HFFc6 (cell line): ENCODE data around the gene CADPS2. TPM values are rescaled to one million over a fixed set of nuclear protein-coding genes. Genes with fewer than 3 reads are reported as not detected.

Source experiments
- DNase-seq: peaks from one replicate; pipeline ENCODE4 v3.0.0-alpha.2; 2018
- H3K27ac Mint-ChIP-seq: 2 replicates; pipeline ENCODE4 v1.8.0; 2020; ENCODE audit warnings: mild to moderate bottlenecking, mixed read lengths
- H3K27me3 Mint-ChIP-seq: 2 replicates; pipeline ENCODE4 v1.8.0; 2021; ENCODE audit warnings: mild to moderate bottlenecking, moderate library complexity, mixed read lengths; ENCODE audit not compliant: insufficient read depth
- H3K36me3 Mint-ChIP-seq: 2 replicates; pipeline ENCODE4 v1.8.0; 2021; ENCODE audit warnings: low read depth, mixed read lengths
- H3K4me1 Mint-ChIP-seq: 2 replicates; pipeline ENCODE4 v1.8.0; 2020; ENCODE audit warnings: low read depth, mixed read lengths
- H3K4me3 Mint-ChIP-seq: 2 replicates; pipeline ENCODE4 v1.8.0; 2020; ENCODE audit warnings: mild to moderate bottlenecking, moderate library complexity, mixed read lengths
- H3K9me3 Mint-ChIP-seq: 2 replicates; pipeline ENCODE4 v1.8.0; 2020; ENCODE audit warnings: mild to moderate bottlenecking, mixed read lengths
- CTCF ChIP-seq: fragments of 200-600 bp; sonication (generic); IDR thresholded peaks from 2 replicates; pipeline ENCODE4 v1.5.0; 2021; ENCODE audit warnings: antibody characterized with exemption, mild to moderate bottlenecking
- total RNA-seq, 6 experiments: library from RNA; stranded (reverse); fragmentation: NEBNext Ultra II Directional; extraction: Animal tissue kit (Norgen Biotek cat#: 25700); gene quantifications; 2 replicates in 1 of 6; 3 replicates in 5 of 6; pipeline ENCODE4 v1.2.3, GENCODE V29; 2021

CADPS2 gene
- total RNA-seq, 6 experiments from 2014 or later = not detected

GRCh38 chr7:122691569-122692235 lies 194.6 kb downstream of the CADPS2 start:
- Mint-ChIP-seq H3K36me3 (no peaks in the 10 kb centered on the region; the same call in 1 of the 2 replicates), H3K4me1 (no peaks in the 10 kb centered on the region), H3K27ac (no peak overlapping the region), H3K4me3 (no peak overlapping the region), H3K27me3 (peaks cover 3% of the 10 kb centered on the region), H3K9me3 (peaks cover 34% of the 10 kb centered on the region)
- no peak for TF ChIP-seq CTCF
- DNase-seq = no peak

GRCh38 chr7:122689346-122690109 lies 196.7 kb downstream of the CADPS2 start:
- H3K9me3 Mint-ChIP-seq = peaks cover 33% of the 10 kb centered on the region
- H3K4me1 Mint-ChIP-seq = no peaks in the 10 kb centered on the region
- no peak for DNase-seq
- H3K27me3 Mint-ChIP-seq = peaks cover 3% of the 10 kb centered on the region
- no peak for TF ChIP-seq CTCF
- no peak overlapping the region for H3K27ac Mint-ChIP-seq
- H3K36me3 Mint-ChIP-seq = no peaks in the 10 kb centered on the region; the same call in 1 of the 2 replicates
- no peak overlapping the region for H3K4me3 Mint-ChIP-seq

GRCh38 chr7:122688400-122688998 lies 197.8 kb downstream of the CADPS2 start:
- DNase-seq = no peak
- no peak for TF ChIP-seq CTCF
- H3K27ac Mint-ChIP-seq = no peak overlapping the region
- H3K9me3 Mint-ChIP-seq = peaks cover 25% of the 10 kb centered on the region
- H3K4me3 Mint-ChIP-seq = no peak overlapping the region
- H3K27me3 Mint-ChIP-seq = peaks cover 3% of the 10 kb centered on the region
- H3K4me1 Mint-ChIP-seq = no peaks in the 10 kb centered on the region
- no peaks in the 10 kb centered on the region; the same call in 1 of the 2 replicates for H3K36me3 Mint-ChIP-seq

DNA sequence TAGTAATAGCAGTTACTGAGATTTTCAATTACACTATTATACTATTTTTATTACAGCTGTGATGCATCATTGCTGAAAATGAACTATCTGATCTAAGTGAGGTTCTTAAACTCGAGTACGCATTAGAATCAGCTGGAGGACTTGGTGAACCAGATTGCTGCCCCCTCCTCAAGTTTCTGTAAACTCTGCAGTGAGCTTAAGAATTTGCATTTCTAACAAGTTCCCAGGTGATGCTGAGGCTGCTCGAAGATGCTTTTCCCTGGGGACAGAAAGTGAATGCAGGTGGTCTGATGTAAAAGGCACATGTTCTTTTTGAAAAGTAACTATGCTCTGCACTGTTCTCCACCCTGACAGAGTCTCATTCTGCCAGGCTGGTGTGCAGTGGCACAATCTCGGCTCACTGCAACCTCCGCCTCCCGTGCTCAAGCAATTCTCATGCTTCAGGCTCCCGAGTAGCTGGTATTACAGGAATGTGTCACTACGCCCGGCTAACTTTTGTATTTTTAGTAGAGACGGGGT lies 199.8 kb downstream of the CADPS2 start:
- Mint-ChIP-seq H3K4me3 (no peak overlapping the region), H3K36me3 (no peaks in the 10 kb centered on the region), H3K27ac (no peak overlapping the region), H3K9me3 (peaks cover 23% of the 10 kb centered on the region), H3K27me3 (no peaks in the 10 kb centered on the region; the same call in 1 of the 2 replicates), H3K4me1 (no peaks in the 10 kb centered on the region)
- no peak for TF ChIP-seq CTCF
- no peak for DNase-seq

DNA sequence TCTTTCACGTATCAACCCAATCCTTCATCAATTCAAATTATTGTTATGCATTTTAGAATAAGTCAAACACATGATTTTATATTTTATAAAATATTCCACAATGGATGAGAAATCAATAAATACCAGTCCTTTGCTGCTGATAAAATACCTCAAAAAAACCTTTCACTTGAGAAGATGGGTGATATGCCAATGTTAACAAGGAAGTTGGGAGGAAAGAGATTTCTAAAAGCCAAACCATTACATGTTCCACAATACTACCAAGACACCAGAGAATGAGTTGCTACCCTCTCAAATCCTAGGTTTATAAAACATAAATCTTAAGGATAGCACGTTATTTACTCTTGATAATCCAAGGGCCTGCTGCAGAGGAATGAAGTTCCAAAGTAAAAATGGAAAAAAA lies 201.8 kb downstream of the CADPS2 start:
- Mint-ChIP-seq H3K4me1 (no peaks in the 10 kb centered on the region), H3K4me3 (no peak overlapping the region)

More for the DNA sequence above, 201.8 kb downstream of the CADPS2 start:
- no peak overlapping the region for H3K27ac Mint-ChIP-seq
- no peaks in the 10 kb centered on the region for H3K36me3 Mint-ChIP-seq
- no peaks in the 10 kb centered on the region; the same call in 1 of the 2 replicates for H3K27me3 Mint-ChIP-seq
- H3K9me3 Mint-ChIP-seq = peaks cover 25% of the 10 kb centered on the region
- no peak for TF ChIP-seq CTCF
- DNase-seq = no peak
